Stomach smooth muscle (tissue), 2 donors: ENCODE data around the gene NCOA5.

Experiments
- H3K27ac ChIP-seq: one replicate; pipeline ENCODE4 v1.7.0; 2013; ENCODE audit warnings: mild to moderate bottlenecking, low read length, inconsistent platforms
- H3K27me3 ChIP-seq, 2 donors: one replicate each; pipeline ENCODE4 v1.7.0; 2013; ENCODE audit warnings: low read length in 2 of 2; ENCODE audit not compliant: insufficient read depth in 2 of 2, control insufficient read depth in 1 of 2
- H3K36me3 ChIP-seq, 2 donors: one replicate each; pipeline ENCODE4 v1.7.0; 2013; ENCODE audit warnings: low read length in 2 of 2; ENCODE audit not compliant: control insufficient read depth in 2 of 2, insufficient read depth in 2 of 2
- H3K4me1 ChIP-seq: one replicate; pipeline ENCODE4 v1.7.0; 2013; ENCODE audit warnings: low read length; ENCODE audit not compliant: control insufficient read depth, insufficient read depth
- H3K4me3 ChIP-seq, 2 donors: one replicate each; pipeline ENCODE4 v1.7.0; 2013; ENCODE audit warnings: low read length in 2 of 2
- H3K9ac ChIP-seq, 2 donors: one replicate each; pipeline ENCODE4 v1.7.0; 2013; ENCODE audit warnings: low read length in 2 of 2, mild to moderate bottlenecking in 1 of 2
- H3K9me3 ChIP-seq, 2 donors: one replicate each; pipeline ENCODE4 v1.7.0; 2013; ENCODE audit warnings: low read length in 2 of 2; ENCODE audit not compliant: control insufficient read depth in 2 of 2
- donor health status: healthy.
- donor health status: Pancreatic carcinoma.

The NCOA5 gene

GRCh38 chr20:46014517-46015396, 75.0 kb downstream of the NCOA5 start:
- Histone ChIP-seq H3K36me3 (no peaks in the 10 kb centered on the region), H3K4me1 (peaks cover 3% of the 10 kb centered on the region), H3K27ac (no peak overlapping the region), H3K27me3 (peaks cover 63 to 82% of the 10 kb centered on the region in 2 donors), H3K9me3 (no peaks in the 10 kb centered on the region), H3K9ac (no peak overlapping the region), H3K4me3 (no peak overlapping the region)

GRCh38 chr20:46013829-46014516, 75.8 kb downstream of the NCOA5 start:
- no peak overlapping the region for H3K27ac ChIP-seq
- no peaks in the 10 kb centered on the region for H3K9me3 ChIP-seq
- H3K4me1 ChIP-seq = peaks cover 3% of the 10 kb centered on the region
- no peaks in the 10 kb centered on the region for H3K36me3 ChIP-seq
- peaks cover 67 to 84% of the 10 kb centered on the region in 2 donors for H3K27me3 ChIP-seq
- peak overlapping the region in 1 of 2 donors; percentile 8 for H3K4me3 ChIP-seq
- no peak overlapping the region for H3K9ac ChIP-seq

GRCh38 chr20:46013322-46013828, 76.4 kb downstream of the NCOA5 start:
- H3K4me1 ChIP-seq = peaks cover 5% of the 10 kb centered on the region
- no peak overlapping the region for H3K4me3 ChIP-seq
- no peaks in the 10 kb centered on the region for H3K9me3 ChIP-seq
- peaks cover 67 to 86% of the 10 kb centered on the region in 2 donors for H3K27me3 ChIP-seq
- H3K9ac ChIP-seq = no peak overlapping the region
- no peak overlapping the region for H3K27ac ChIP-seq
- no peaks in the 10 kb centered on the region for H3K36me3 ChIP-seq

- H3K4me3 ChIP-seq = no peak overlapping the region
- H3K4me1 ChIP-seq = peaks cover 5% of the 10 kb centered on the region
- H3K27me3 ChIP-seq = peaks cover 69 to 89% of the 10 kb centered on the region in 2 donors
- H3K27ac ChIP-seq = no peak overlapping the region
- H3K36me3 ChIP-seq = no peaks in the 10 kb centered on the region
- H3K9ac ChIP-seq = no peak overlapping the region
- no peaks in the 10 kb centered on the region for H3K9me3 ChIP-seq
These were observed 76.8 kb downstream of the NCOA5 start for GRCh38 chr20:46012921-46013320.

DNA sequence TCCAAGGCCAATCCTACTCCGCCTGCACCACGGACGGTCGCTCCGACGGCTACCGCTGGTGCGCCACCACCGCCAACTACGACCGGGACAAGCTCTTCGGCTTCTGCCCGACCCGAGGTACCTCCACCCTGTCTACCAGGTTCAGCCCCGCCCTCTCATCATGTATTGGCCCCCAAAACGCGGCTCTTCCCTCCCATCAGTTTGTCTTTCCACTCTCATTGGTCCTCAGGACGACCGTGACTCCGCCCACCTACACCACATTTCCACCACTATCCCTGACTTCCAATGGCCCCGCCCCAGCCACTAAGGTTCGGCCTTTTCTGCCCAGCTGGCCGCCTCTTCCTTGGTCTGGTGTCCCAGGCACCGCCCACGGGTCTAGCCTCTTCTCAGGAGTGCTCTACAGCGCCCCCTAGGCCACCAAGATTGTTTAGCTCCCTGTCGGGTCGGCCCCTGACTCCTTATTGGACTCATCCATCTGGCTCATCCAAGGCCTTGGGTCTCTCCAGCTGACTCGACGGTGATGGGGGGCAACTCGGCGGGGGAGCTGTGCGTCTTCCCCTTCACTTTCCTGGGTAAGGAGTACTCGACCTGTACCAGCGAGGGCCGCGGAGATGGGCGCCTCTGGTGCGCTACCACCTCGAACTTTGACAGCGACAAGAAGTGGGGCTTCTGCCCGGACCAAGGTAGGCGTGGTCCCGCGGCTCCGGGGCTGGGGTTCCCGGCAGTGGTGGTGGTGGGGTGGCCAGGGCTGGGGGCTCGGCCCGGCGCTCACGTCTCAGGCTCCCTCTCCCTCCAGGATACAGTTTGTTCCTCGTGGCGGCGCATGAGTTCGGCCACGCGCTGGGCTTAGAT, 77.9 kb downstream of the NCOA5 start:
- Histone ChIP-seq H3K27me3 (peaks cover 69 to 79% of the 10 kb centered on the region in 2 donors), H3K4me1 (peaks cover 5% of the 10 kb centered on the region), H3K36me3 (no peaks in the 10 kb centered on the region), H3K9ac (no peak overlapping the region), H3K4me3 (no peak overlapping the region), H3K27ac (no peak overlapping the region), H3K9me3 (no peaks in the 10 kb centered on the region)
